ENCODE data around the gene PSMB8.

PSMB8 gene

GRCh38 chr6:32799168-32799567 is 44.7 kb downstream of the PSMB8 start:
- no peak for DNase-seq (ENCODE audit: low read depth in 2 of 3, low spot score in 1 of 3)

GRCh38 chr6:32796848-32797776 is 46.7 kb downstream of the PSMB8 start:
- peak; percentile 52 to 81 (median 62) for DNase-seq (ENCODE audit: low read depth in 2 of 3, low spot score in 1 of 3)

DNA sequence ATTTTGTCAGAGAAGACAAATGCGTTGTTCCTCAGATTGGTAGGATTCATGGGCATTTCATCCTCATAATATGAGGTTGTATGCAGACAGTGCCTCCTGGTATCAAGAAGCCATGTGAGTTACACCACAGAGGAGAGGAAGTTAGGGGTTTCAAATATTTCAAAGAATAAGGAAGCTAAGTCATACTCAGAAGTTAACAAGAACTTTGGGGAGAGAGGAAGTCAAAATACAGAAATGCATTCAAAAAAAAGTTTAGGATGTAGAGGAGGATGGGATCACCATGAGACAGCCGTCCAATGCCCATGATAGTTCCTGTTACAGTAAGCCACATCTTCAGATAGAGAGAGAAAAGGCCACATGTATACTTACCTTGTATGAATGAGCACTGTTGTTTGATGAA is 49.3 kb downstream of the PSMB8 start:
- DNase-seq (ENCODE audit: low read depth in 2 of 3, low spot score in 1 of 3): no peak

- no peak for DNase-seq (ENCODE audit: low read depth in 2 of 3, low spot score in 1 of 3)
These were observed 50.9 kb downstream of the PSMB8 start for GRCh38 chr6:32792901-32793435.

Measured in stimulated activated CD4-positive, alpha-beta T cell treated with anti-CD3 and anti-CD28 coated beads, Interleukin-12 subunit alpha, Interleukin-12 subunit beta, amount 100 ng/mL, for 48 hours (primary cell).